ENCODE data around the gene NUDT19.

The NUDT19 gene

GRCh38 chr19:32718286-32718685 is 26.7 kb downstream of the NUDT19 start:
- Mint-ChIP-seq H3K27ac (no peak overlapping the region), H3K9me3 (peaks cover 2% of the 10 kb centered on the region), H3K4me3 (no peak overlapping the region), H3K4me1 (no peaks in the 10 kb centered on the region), H3K27me3 (ENCODE audit: low read depth) (no peaks in the 10 kb centered on the region), H3K36me3 (ENCODE audit: low read depth) (peaks cover 27% of the 10 kb centered on the region)
- TF ChIP-seq, protein P1, sequence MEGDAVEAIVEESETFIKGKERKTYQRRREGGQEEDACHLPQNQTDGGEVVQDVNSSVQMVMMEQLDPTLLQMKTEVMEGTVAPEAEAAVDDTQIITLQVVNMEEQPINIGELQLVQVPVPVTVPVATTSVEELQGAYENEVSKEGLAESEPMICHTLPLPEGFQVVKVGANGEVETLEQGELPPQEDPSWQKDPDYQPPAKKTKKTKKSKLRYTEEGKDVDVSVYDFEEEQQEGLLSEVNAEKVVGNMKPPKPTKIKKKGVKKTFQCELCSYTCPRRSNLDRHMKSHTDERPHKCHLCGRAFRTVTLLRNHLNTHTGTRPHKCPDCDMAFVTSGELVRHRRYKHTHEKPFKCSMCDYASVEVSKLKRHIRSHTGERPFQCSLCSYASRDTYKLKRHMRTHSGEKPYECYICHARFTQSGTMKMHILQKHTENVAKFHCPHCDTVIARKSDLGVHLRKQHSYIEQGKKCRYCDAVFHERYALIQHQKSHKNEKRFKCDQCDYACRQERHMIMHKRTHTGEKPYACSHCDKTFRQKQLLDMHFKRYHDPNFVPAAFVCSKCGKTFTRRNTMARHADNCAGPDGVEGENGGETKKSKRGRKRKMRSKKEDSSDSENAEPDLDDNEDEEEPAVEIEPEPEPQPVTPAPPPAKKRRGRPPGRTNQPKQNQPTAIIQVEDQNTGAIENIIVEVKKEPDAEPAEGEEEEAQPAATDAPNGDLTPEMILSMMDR (IDR thresholded peaks at IDR 0.05; ENCODE audit: unreplicated experiment in 3 of 3), result no peak

- Mint-ChIP-seq H3K36me3 (ENCODE audit: low read depth) (peaks cover 16% of the 10 kb centered on the region), H3K27me3 (ENCODE audit: low read depth) (no peaks in the 10 kb centered on the region), H3K27ac (no peak within 1 kb of the TSS), H3K4me3 (no peak within 1 kb of the TSS), H3K9me3 (peaks cover 2% of the 10 kb centered on the region), H3K4me1 (no peaks in the 10 kb centered on the region)
- TF ChIP-seq, protein P1 (IDR thresholded peaks at IDR 0.05; ENCODE audit: unreplicated experiment in 3 of 3), result no peak
Observed at GRCh38 chr19:32719611-32720059, 28.0 kb downstream of the NUDT19 start, which contains the start of gene TDRD12. TSS of gene TDRD12 (plus strand) at chr19:32719767. CDS start at chr19:32720073, 306 bp downstream.

- no peak overlapping the region for H3K27ac Mint-ChIP-seq
- H3K36me3 Mint-ChIP-seq (ENCODE audit: low read depth), result peaks cover 9% of the 10 kb centered on the region
- no peaks in the 10 kb centered on the region for H3K4me1 Mint-ChIP-seq
- H3K4me3 Mint-ChIP-seq, result no peak overlapping the region
- H3K9me3 Mint-ChIP-seq, result peaks cover 2% of the 10 kb centered on the region
- H3K27me3 Mint-ChIP-seq (ENCODE audit: low read depth), result no peaks in the 10 kb centered on the region
- TF ChIP-seq, protein P1 (IDR thresholded peaks at IDR 0.05; ENCODE audit: unreplicated experiment in 3 of 3), result no peak
Observed at GRCh38 chr19:32720216-32720935, 28.8 kb downstream of the NUDT19 start.

DNA sequence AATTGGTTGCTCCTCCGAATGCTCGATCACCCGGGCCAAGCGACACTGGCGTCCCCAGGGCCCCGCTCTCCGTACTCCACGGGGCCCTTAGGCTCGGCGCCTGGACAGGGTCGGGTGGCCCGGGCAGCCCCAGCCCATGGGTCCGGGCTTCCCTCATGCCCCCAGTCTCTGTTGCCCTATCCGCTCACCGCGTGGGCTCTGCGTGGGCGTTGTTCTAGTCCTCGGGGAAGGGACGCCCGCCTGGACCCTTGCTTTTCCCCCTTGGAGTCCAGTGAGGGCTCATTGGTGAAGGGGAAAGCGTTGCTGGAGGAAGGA is 29.3 kb downstream of the NUDT19 start:
- Mint-ChIP-seq H3K9me3 (peaks cover 2% of the 10 kb centered on the region), H3K36me3 (ENCODE audit: low read depth) (peaks cover 8% of the 10 kb centered on the region), H3K4me1 (no peaks in the 10 kb centered on the region)

DNA sequence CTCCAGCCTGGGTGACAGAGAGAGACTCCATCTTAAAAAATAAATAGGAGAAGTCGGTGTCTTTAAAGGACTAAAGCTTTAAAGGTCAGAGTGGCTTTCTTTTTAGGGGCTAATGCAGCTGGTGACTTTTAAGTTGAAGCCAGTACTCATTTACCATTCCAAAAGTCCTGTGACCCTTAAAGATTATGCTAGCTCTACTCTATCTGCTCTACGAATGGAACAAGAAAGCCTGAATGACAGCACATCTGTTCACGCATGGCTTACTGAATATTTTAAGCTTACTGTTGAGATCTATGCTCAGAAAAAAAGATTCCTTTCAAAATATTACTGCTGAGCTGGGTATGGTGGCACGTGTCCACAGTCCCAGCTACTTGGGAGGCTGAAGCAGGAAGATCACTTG is 44.3 kb downstream of the NUDT19 start:
- Mint-ChIP-seq H3K4me3 (no peak overlapping the region), H3K27me3 (ENCODE audit: low read depth) (peaks cover 7% of the 10 kb centered on the region)

More for the DNA sequence above, 29.3 kb downstream of the NUDT19 start:
- H3K27ac Mint-ChIP-seq, result no peak overlapping the region
- no peak overlapping the region for H3K4me3 Mint-ChIP-seq
- TF ChIP-seq, protein P1 (IDR thresholded peaks at IDR 0.05; ENCODE audit: unreplicated experiment in 3 of 3), result no peak
- H3K27me3 Mint-ChIP-seq (ENCODE audit: low read depth), result no peaks in the 10 kb centered on the region

More for the DNA sequence above, 44.3 kb downstream of the NUDT19 start:
- H3K36me3 Mint-ChIP-seq (ENCODE audit: low read depth), result no peaks in the 10 kb centered on the region
- TF ChIP-seq, protein P1 (IDR thresholded peaks at IDR 0.05; ENCODE audit: unreplicated experiment in 3 of 3), result no peak
- no peaks in the 10 kb centered on the region for H3K9me3 Mint-ChIP-seq
- no peak overlapping the region for H3K27ac Mint-ChIP-seq
- no peaks in the 10 kb centered on the region for H3K4me1 Mint-ChIP-seq
